HG03378 (cell line): ENCODE results near the gene M1AP.

ENCODE experiments used
- ATAC-seq: cut with Tn5 transposase; IDR thresholded peaks from one replicate; pipeline ENCODE4 v1.9.1; 2021; ENCODE audit warnings: mild to moderate bottlenecking, moderate library complexity; ENCODE audit not compliant: unreplicated experiment

The M1AP gene

GRCh38 chr2:74507926-74508520 is 140.1 kb downstream of the M1AP start:
- peak; percentile 1 for ATAC-seq
